IMR-90 (cell line): ENCODE results near the gene GPBAR1. TPM values are rescaled to one million over a fixed set of nuclear protein-coding genes. Genes with fewer than 3 reads are reported as not detected.
A peak's percentile ranks its signal among the peaks of the same experiment; 100 is the strongest.

Source experiments
- ATAC-seq: fragments of 200-7000 bp; cut with Tn5 transposase; 2 replicates; pipeline ENCODE4 v1.9.1; 2020; ENCODE audit warnings: low read depth, mild to moderate bottlenecking, moderate library complexity
- BruUV-seq: library from RNA; stranded (reverse); fragments of 400-500 nt; replicated peaks from 2 replicates; lab custom pipeline; 2021; lab: Mats Ljungman, UMichigan
- CTCF ChIA-PET: fragments of 300-600 bp; formaldehyde crosslinking; extraction: SDS; loops from one replicate; lab custom pipeline; 2021; ENCODE audit warnings: antibody characterized with exemption; lab: Yijun Ruan, JAX
- POLR2A ChIA-PET: fragments of 300-600 bp; sonication (Branson Sonifier 250); formaldehyde crosslinking; loops from one replicate; lab custom pipeline; 2022; ENCODE audit warnings: antibody characterized with exemption; ENCODE audit not compliant: unreplicated experiment; lab: Charles Lee
- DNase-seq: peaks from one replicate; pipeline ENCODE4 v3.0.0; 2013
- H2AFZ ChIP-seq: replicated peaks from 2 replicates; pipeline ENCODE3; 2013; ENCODE audit warnings: low read length, mild to moderate bottlenecking; ENCODE audit not compliant: poor library complexity
- H2AK5ac ChIP-seq: 2 replicates; pipeline ENCODE4 v1.6.1; 2013; ENCODE audit warnings: low read depth, low read length, inconsistent platforms
- H2AK9ac ChIP-seq: replicated peaks from 2 replicates; pipeline ENCODE3; 2013; ENCODE audit warnings: mild to moderate bottlenecking, low read depth, low read length, moderate library complexity; ENCODE audit not compliant: poor library complexity
- H2BK120ac ChIP-seq: 2 replicates; pipeline ENCODE4 v1.6.1; 2013; ENCODE audit warnings: low read depth, low read length, inconsistent platforms
- H2BK15ac ChIP-seq: 3 replicates; pipeline ENCODE4 v1.6.1; 2013; ENCODE audit warnings: low read depth, low read length, inconsistent platforms
- H2BK20ac ChIP-seq: 2 replicates; pipeline ENCODE4 v1.6.1; 2013; ENCODE audit warnings: low read depth, mild to moderate bottlenecking, inconsistent platforms, low read length, moderate library complexity
- H2BK5ac ChIP-seq: 2 replicates; pipeline ENCODE4 v1.6.1; 2013; ENCODE audit warnings: mild to moderate bottlenecking, low read depth, low read length, inconsistent platforms; ENCODE audit not compliant: poor library complexity, severe bottlenecking
- H3K14ac ChIP-seq: replicated peaks from 2 replicates; pipeline ENCODE4 v1.6.1; 2013; ENCODE audit warnings: low read depth, low read length, inconsistent platforms
- H3K18ac ChIP-seq: 2 replicates; pipeline ENCODE4 v1.6.1; 2013; ENCODE audit warnings: low read depth, low read length, control low read depth
- H3K23ac ChIP-seq: 2 replicates; pipeline ENCODE4 v1.6.1; 2013; ENCODE audit warnings: low read depth, low read length, inconsistent platforms
- H3K27ac ChIP-seq: 2 replicates; pipeline ENCODE4 v1.5.1; 2013; ENCODE audit warnings: mild to moderate bottlenecking, control low read depth, low read length; ENCODE audit not compliant: insufficient read depth
- H3K27me3 ChIP-seq: 2 replicates; pipeline ENCODE4 v1.6.1; 2013; ENCODE audit warnings: low read length; ENCODE audit not compliant: control insufficient read depth, insufficient read depth
- H3K36me3 ChIP-seq: 2 replicates; pipeline ENCODE4 v1.6.1; 2013; ENCODE audit warnings: low read length, mixed read lengths; ENCODE audit not compliant: control insufficient read depth, insufficient read depth
- H3K4ac ChIP-seq: 2 replicates; pipeline ENCODE4 v1.6.1; 2013; ENCODE audit warnings: low read depth, low read length, inconsistent platforms
- H3K4me1 ChIP-seq: 2 replicates; pipeline ENCODE4 v1.6.1; 2013; ENCODE audit warnings: low read length, mixed read lengths; ENCODE audit not compliant: control insufficient read depth, insufficient read depth
- H3K4me2 ChIP-seq: 2 replicates; pipeline ENCODE4 v1.6.1; 2013; ENCODE audit warnings: low read depth, mild to moderate bottlenecking, control low read depth, low read length, moderate library complexity
- H3K4me3 ChIP-seq: 2 replicates; pipeline ENCODE4 v1.5.1; 2013; ENCODE audit warnings: low read depth, mild to moderate bottlenecking, control low read depth, low read length, moderate library complexity; ENCODE audit not compliant: insufficient read depth
- H3K56ac ChIP-seq: 2 replicates; pipeline ENCODE4 v1.6.1; 2013; ENCODE audit warnings: low read length, inconsistent platforms; ENCODE audit not compliant: insufficient read depth; ENCODE audit errors: extremely low read depth
- H3K79me1 ChIP-seq, 2 experiments: 2 replicates each; pipeline ENCODE4 v1.6.1; 2013; ENCODE audit warnings: low read length in 2 of 2, inconsistent platforms in 1 of 2, low read depth in 1 of 2
- H3K9ac ChIP-seq: 2 replicates; pipeline ENCODE4 v1.6.1; 2013; ENCODE audit warnings: low read depth, low read length, control low read depth
- H3K9me1 ChIP-seq: 2 replicates; pipeline ENCODE4 v1.6.1; 2013; ENCODE audit warnings: low read length, inconsistent platforms; ENCODE audit not compliant: insufficient read depth
- H3K9me3 ChIP-seq: 2 replicates; pipeline ENCODE4 v1.6.1; 2013; ENCODE audit warnings: low read length; ENCODE audit not compliant: control insufficient read depth, insufficient read depth
- H4K20me1 ChIP-seq: 2 replicates; pipeline ENCODE4 v1.6.1; 2013; ENCODE audit warnings: low read length, inconsistent platforms; ENCODE audit not compliant: insufficient read depth
- H4K5ac ChIP-seq: 2 replicates; pipeline ENCODE4 v1.6.1; 2013; ENCODE audit warnings: mild to moderate bottlenecking, low read depth, low read length, control low read depth
- H4K8ac ChIP-seq, 2 experiments: 2 replicates each; pipeline ENCODE4 v1.6.1; 2013; ENCODE audit warnings: low read depth in 2 of 2, low read length in 2 of 2, control low read depth in 1 of 2, inconsistent platforms in 1 of 2
- H4K91ac ChIP-seq: 2 replicates; pipeline ENCODE4 v1.6.1; 2013; ENCODE audit warnings: low read depth, low read length, inconsistent platforms; ENCODE audit not compliant: insufficient read depth
- POLR2A ChIP-seq: IDR thresholded peaks from 2 replicates; pipeline ENCODE4 v1.6.1; 2012; ENCODE audit warnings: mild to moderate bottlenecking, low read depth, low read length
- SMC3 ChIP-seq: fragments of 150-350 bp; IDR thresholded peaks from 2 replicates; pipeline ENCODE4 v1.6.1; 2016; ENCODE audit warnings: low read depth, mild to moderate bottlenecking, antibody characterized with exemption, low read length, moderate library complexity
- WGBS, 2 experiments: methylation state at CpG; one replicate each; pipeline versions ENCODE4 v1.1.5 to v1.1.7; 2013; ENCODE audit warnings: missing lambda C conversion rate in 2 of 2; ENCODE audit not compliant: insufficient read length in 1 of 2; ENCODE audit errors: extremely low coverage in 2 of 2; 5-methylcytosine and 5-hydroxymethylcytosine counted together
- dilution Hi-C: fragments of 300-500 bp; cut with HindIII; formaldehyde crosslinking; loops from one replicate; pipeline ENCODE4 v1.14.3; 2018; ENCODE audit warnings: low sequenced_read_pairs; ENCODE audit not compliant: unreplicated experiment
- in situ Hi-C: fragments of 300-500 bp; cut with MboI; formaldehyde crosslinking; loops from 3 replicates; pipeline ENCODE4 v1.14.3; 2019; ENCODE audit warnings: low sequenced_read_pairs, inconsistent platforms, mixed read lengths
- intact Hi-C: fragments of 100-400 bp; cut with micrococcal nuclease; formaldehyde crosslinking; loops from 2 replicates; pipeline ENCODE4 v1.10.0; 2022
- polyA plus RNA-seq, 3 experiments: library from polyadenylated mRNA; depleted of rRNA; stranded (reverse); fragments of >200 nt; gene quantifications; 2 replicates each; pipeline ENCODE4 v1.2.3, GENCODE V29; 2012; ENCODE audit warnings: low replicate concordance in 1 of 3
- total RNA-seq: library from RNA; depleted of rRNA; stranded (reverse); fragments of >200 nt; gene quantifications from 2 replicates; pipeline ENCODE4 v1.2.3, GENCODE V29; 2012

GPBAR1 gene
- total and polyA plus RNA-seq, 2 of the 4 experiments (the other 2 are of a cell fraction) = under 0.01 to 0.21 TPM

GRCh38 chr2:218234521-218234920 is 26.3 kb upstream of the GPBAR1 start:
- Histone ChIP-seq H3K4me3 (no peak overlapping the region), H3K36me3 (peaks cover 75% of the 10 kb centered on the region), H2BK5ac (no peak overlapping the region), H3K4ac (no peak overlapping the region), H4K20me1 (peaks cover 6% of the 10 kb centered on the region; the same call in 1 of the 2 replicates), H3K14ac (no peak overlapping the region), H3K9ac (no peak overlapping the region), H3K18ac (no peak overlapping the region), H4K8ac (no peak overlapping the region), H3K23ac (no peak overlapping the region), H3K9me3 (no peaks in the 10 kb centered on the region), H3K4me2 (no peak overlapping the region), H3K27ac (no peak overlapping the region), H4K91ac (no peak overlapping the region), H2BK20ac (no peak overlapping the region), H4K5ac (no peak overlapping the region), H2BK120ac (no peak overlapping the region), H3K9me1 (peaks cover 5% of the 10 kb centered on the region), H2AK5ac (no peak overlapping the region), H2AFZ (no peak overlapping the region), H2BK15ac (no peak overlapping the region), H3K56ac (no peak overlapping the region), H2AK9ac (no peak overlapping the region), H3K27me3 (no peaks in the 10 kb centered on the region), H3K4me1 (peaks cover 5% of the 10 kb centered on the region; the same call in 1 of the 2 replicates), H3K79me1 (peaks cover 42 to 57% of the 10 kb centered on the region in 2 experiments)
- dilution Hi-C loops (no loop called here), in situ Hi-C loops (no loop called here), intact Hi-C loops (no loop called here)
- DNase-seq = no peak
- BruUV-seq = TSS peak; percentile 5
- ChIA-PET POLR2A (no interaction called here), CTCF (no interaction called here)
- no peak for ATAC-seq
- TF ChIP-seq POLR2A (0 out of 2 replicates have a peak, but pooled peaks have one; percentile 17), SMC3 (no peak)
- WGBS, 2 experiments = no CpG with 5 or more reads among the region's 3 CpGs
